Stimulated activated effector memory CD8-positive, alpha-beta T cell treated with anti-CD3 and anti-CD28 coated beads, Interleukin-12 subunit alpha, Interleukin-12 subunit beta, amount 100 ng/mL, for 72 hours (primary cell): ENCODE measurements around the gene UBE2Q2.
"Not testable (repeated sequence)": the region's sequence is repeated elsewhere in the genome, so short reads cannot be mapped to it uniquely, and the experiment has no call there.

ENCODE experiments used
- ATAC-seq: fragments of 150-1000 bp; cut with Tn5 transposase; 2 replicates; pipeline ENCODE4 v1.10.0; 2021
- DNase-seq, 2 donors: peaks; one replicate each; pipeline ENCODE4 v3.0.0; 2021 to 2022; ENCODE audit warnings: low spot score in 2 of 2
- H3K27ac Mint-ChIP-seq: one replicate; pipeline ENCODE4 v1.8.0; 2022; ENCODE audit warnings: mild to moderate bottlenecking, mixed read lengths
- H3K36me3 Mint-ChIP-seq: one replicate; pipeline ENCODE4 v1.8.0; 2022; ENCODE audit warnings: mild to moderate bottlenecking, mixed read lengths
- H3K4me1 Mint-ChIP-seq: one replicate; pipeline ENCODE4 v1.8.0; 2022; ENCODE audit warnings: mixed read lengths
- H3K4me3 Mint-ChIP-seq: one replicate; pipeline ENCODE4 v1.8.0; 2022; ENCODE audit warnings: mild to moderate bottlenecking, mixed read lengths
- H3K9me3 Mint-ChIP-seq: one replicate; pipeline ENCODE4 v1.8.0; 2022; ENCODE audit warnings: mixed read lengths

The UBE2Q2 gene

GRCh38 chr15:75842722-75843677 lies at the start of gene UBE2Q2:
Gene UBE2Q2, plus strand, starts transcription at chr15:75843447. Its CDS starts 220 bp downstream, at chr15:75843667.
- H3K36me3 Mint-ChIP-seq: peaks cover 23% of the 10 kb centered on the region
- DNase-seq (peak; percentile 53 to 85), ATAC-seq (peak; percentile 80)
- H3K9me3 Mint-ChIP-seq: no peaks in the 10 kb centered on the region
- peaks cover 24% of the 10 kb centered on the region for H3K4me1 Mint-ChIP-seq
- H3K4me3 Mint-ChIP-seq: peak within 1 kb of the TSS; percentile 91
- peak within 1 kb of the TSS; percentile 90 for H3K27ac Mint-ChIP-seq

DNA sequence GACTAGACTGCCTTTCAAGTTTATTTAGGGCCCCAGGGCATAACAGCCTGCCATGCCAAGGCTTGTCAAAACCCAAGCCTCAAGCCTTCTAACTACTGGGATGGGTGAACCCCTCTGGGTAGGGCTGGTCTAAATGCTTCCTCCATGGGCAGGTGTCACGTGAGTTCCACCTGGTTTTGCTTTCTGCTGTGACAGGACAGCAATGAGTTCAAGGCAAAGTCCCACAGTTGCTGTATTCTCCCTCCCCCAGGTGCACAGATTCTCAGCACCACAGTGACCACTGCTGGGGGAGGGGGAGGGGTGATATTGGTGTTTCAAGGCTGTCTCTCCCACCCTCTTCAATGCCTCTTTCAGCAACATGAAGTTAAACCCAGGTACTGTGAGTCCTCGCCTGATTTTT lies 46.9 kb upstream of the UBE2Q2 start:
- Mint-ChIP-seq H3K4me1 (peaks cover 2% of the 10 kb centered on the region), H3K9me3 (no peaks in the 10 kb centered on the region), H3K27ac (no peak overlapping the region), H3K36me3 (no peaks in the 10 kb centered on the region), H3K4me3 (no peak overlapping the region)
- ATAC-seq (no peak), DNase-seq (no peak)

GRCh38 chr15:75797146-75797545 lies 46.1 kb upstream of the UBE2Q2 start:
- not testable (repeated sequence) for ATAC-seq, H3K36me3 Mint-ChIP-seq, H3K9me3 Mint-ChIP-seq, DNase-seq, H3K27ac Mint-ChIP-seq, H3K4me3 Mint-ChIP-seq
- peaks cover 10% of the 10 kb centered on the region for H3K4me1 Mint-ChIP-seq

DNA sequence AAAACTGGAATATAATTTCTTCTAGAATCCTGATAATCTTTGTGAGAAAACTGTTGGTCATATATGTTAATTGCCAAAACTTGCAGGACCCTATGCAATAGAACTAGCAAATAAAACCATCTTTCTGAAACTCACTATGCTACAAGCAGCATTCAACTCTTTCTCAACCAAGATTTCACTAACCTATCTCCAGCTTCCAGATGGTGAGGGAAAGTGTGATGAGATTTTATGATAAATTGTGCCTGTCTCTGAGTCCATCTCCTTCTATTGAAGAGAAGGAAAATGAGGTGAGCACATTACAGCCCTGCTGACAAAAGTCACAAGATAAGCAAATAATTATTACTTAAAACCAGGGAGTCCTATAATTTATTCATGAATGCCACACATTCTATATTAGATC lies 44.1 kb upstream of the UBE2Q2 start:
- Mint-ChIP-seq H3K36me3 (no peaks in the 10 kb centered on the region), H3K9me3 (no peaks in the 10 kb centered on the region), H3K4me1 (peaks cover 11% of the 10 kb centered on the region), H3K4me3 (no peak overlapping the region), H3K27ac (no peak overlapping the region)
- ATAC-seq (no peak), DNase-seq (no peak)

DNA sequence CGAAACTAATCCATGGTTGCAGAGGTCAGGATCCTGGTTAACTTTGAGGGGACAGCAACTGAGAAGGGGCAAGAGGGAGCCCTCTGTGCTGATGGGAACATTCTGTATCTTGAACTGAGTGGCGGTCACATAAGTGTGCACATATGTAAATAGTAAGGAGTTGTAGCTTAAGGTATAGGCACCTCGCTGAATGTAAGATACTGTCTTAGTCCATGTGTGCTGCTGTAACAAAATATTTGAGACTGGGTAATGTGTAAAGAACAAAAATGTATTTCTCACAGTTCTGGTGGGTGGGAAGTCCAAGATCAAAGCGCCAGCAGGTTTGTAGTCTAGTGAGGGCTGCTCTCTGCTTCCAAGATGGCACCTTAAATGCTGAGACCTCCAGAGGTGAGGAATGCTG lies 42.8 kb upstream of the UBE2Q2 start:
- H3K4me1 Mint-ChIP-seq: peaks cover 11% of the 10 kb centered on the region
- DNase-seq, H3K4me3 Mint-ChIP-seq, H3K36me3 Mint-ChIP-seq, H3K27ac Mint-ChIP-seq, ATAC-seq, H3K9me3 Mint-ChIP-seq: not testable (repeated sequence)

GRCh38 chr15:75801859-75802593 lies 41.2 kb upstream of the UBE2Q2 start:
- no peak overlapping the region for H3K27ac Mint-ChIP-seq
- DNase-seq (peak; percentile 75 to 89), ATAC-seq (peak; percentile 99)
- H3K4me1 Mint-ChIP-seq: peaks cover 11% of the 10 kb centered on the region
- peak overlapping the region; percentile 16 for H3K4me3 Mint-ChIP-seq
- no peaks in the 10 kb centered on the region for H3K36me3 Mint-ChIP-seq
- no peaks in the 10 kb centered on the region for H3K9me3 Mint-ChIP-seq

GRCh38 chr15:75807486-75807885 lies 35.8 kb upstream of the UBE2Q2 start:
- H3K36me3 Mint-ChIP-seq, H3K27ac Mint-ChIP-seq, DNase-seq, H3K9me3 Mint-ChIP-seq, H3K4me1 Mint-ChIP-seq, H3K4me3 Mint-ChIP-seq: not testable (repeated sequence)
- ATAC-seq: peak; percentile 61

- DNase-seq, H3K4me3 Mint-ChIP-seq, H3K27ac Mint-ChIP-seq, H3K9me3 Mint-ChIP-seq, H3K36me3 Mint-ChIP-seq, H3K4me1 Mint-ChIP-seq: not testable (repeated sequence)
- ATAC-seq: peak; percentile 75
These were observed 35.2 kb upstream of the UBE2Q2 start for GRCh38 chr15:75808009-75808408.

GRCh38 chr15:75808563-75808962 lies 34.7 kb upstream of the UBE2Q2 start:
- Mint-ChIP-seq H3K27ac (no peak overlapping the region), H3K9me3 (no peaks in the 10 kb centered on the region), H3K4me3 (no peak overlapping the region), H3K36me3 (no peaks in the 10 kb centered on the region), H3K4me1 (no peaks in the 10 kb centered on the region)
- DNase-seq (no peak), ATAC-seq (no peak)

DNA sequence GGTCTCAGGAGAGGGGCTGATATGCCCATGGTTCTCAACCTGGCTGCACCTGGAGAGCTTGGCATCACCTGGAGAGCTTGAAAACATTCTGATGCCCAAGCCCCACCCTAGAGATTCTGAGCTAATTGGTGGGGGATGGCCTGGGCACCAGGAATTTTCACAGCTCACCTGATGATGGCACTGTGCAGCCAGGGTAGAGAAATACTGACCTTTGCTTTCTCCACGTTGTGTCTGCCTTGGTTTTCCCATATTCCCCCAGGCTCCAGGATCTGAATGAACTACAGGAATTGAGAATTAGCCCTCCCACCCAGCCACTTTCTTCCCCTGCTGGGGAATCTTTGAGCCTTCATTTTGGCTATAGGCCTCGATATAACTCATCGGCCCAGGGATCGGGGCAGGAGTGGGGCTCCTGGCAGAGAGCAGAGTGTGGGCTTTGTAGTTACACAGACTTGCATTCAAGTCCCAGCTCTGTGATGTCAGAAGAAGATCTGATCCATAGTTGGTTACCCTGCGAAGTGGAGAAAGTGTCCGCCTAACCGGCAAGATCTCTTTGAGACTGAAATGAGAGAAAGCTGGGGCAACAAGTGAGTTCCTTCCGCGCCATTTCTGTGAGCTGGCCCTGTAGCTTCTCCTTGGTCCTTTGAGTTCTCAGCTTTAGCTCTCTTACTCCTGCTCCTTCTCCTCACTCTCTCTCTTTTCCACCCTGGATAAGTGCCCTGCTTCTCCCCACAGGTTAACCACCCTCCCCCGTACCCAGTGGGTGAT lies 33.1 kb upstream of the UBE2Q2 start:
- Mint-ChIP-seq H3K4me1 (no peaks in the 10 kb centered on the region), H3K27ac (no peak overlapping the region), H3K36me3 (no peaks in the 10 kb centered on the region), H3K4me3 (no peak overlapping the region), H3K9me3 (no peaks in the 10 kb centered on the region)
- no peak for DNase-seq
- ATAC-seq: peak; percentile 47

DNA sequence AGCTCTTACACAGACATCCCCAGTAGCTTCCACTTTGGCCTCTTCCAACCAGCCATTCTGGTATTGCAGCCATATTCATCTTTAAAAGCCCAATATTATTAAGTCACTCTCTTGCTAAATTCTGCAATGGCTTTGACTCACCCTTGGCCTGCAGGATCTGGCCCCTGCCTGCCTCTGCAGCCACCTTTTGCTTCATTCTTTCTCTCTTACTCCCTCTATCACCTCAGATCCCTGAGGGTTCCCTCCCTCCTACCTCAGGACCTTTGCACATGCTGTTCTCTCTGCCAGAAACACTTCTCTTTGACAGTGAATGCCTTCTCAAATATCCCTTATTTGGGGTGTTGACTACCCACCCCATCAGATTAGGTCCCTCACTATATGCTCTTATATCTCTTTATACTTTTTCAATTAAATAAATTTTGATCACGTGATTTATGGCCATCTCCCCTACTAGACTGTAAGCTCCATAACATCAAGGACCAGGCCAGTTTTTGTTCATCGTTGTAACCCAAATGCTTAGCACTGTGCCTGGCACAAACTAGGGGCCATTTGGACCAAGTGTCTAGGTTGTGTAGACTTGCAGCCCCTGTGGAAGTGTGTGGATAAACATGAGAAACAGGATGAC lies 32.3 kb upstream of the UBE2Q2 start:
- DNase-seq (no peak), ATAC-seq (no peak)
- Mint-ChIP-seq H3K9me3 (no peaks in the 10 kb centered on the region), H3K4me1 (peaks cover 2% of the 10 kb centered on the region), H3K27ac (no peak overlapping the region), H3K4me3 (no peak overlapping the region), H3K36me3 (no peaks in the 10 kb centered on the region)

DNA sequence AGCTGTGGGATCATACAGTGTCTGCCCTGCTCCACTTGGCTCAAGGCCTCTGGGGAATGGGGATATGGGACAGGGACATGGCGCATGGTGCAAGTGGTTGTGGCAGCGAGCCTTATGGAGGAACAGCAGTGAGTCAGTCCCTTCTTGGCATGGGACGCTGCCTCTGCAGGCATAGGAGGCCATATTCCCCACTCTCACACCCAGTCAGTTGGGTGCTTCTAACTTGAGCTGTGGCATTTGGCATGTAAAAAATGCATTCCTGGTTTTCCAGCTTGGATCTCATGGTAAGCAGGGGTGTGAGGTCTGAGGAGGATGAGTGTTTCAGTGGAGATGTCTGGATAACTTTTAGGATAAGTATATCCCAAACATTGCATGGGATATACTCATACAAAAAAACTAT lies 31.6 kb upstream of the UBE2Q2 start:
- H3K9me3 Mint-ChIP-seq: no peaks in the 10 kb centered on the region
- ATAC-seq (no peak), DNase-seq (no peak)
- no peak overlapping the region for H3K4me3 Mint-ChIP-seq
- peaks cover 6% of the 10 kb centered on the region for H3K4me1 Mint-ChIP-seq
- no peak overlapping the region for H3K27ac Mint-ChIP-seq
- no peaks in the 10 kb centered on the region for H3K36me3 Mint-ChIP-seq

DNA sequence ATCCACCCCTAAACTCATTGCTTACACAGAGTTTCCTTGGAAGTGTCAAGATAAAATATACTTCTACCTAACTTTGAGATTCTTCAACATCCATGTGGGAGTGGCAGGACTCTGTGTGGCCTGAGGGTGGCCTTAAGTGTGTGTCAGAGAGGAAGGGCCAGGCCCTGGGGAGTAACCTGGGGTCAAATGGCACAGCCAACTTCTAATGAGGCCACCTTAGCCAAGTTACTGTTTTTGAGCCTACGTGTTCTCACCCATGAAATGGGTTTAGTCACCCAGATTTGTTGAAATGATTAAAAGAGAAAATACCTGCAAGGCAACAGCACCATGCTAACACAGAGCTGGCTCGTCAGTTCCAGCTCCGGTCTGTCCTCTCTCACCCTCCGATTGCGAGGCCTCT lies 28.5 kb upstream of the UBE2Q2 start:
- Mint-ChIP-seq H3K4me1 (peaks cover 6% of the 10 kb centered on the region), H3K36me3 (no peaks in the 10 kb centered on the region), H3K4me3 (no peak overlapping the region), H3K9me3 (no peaks in the 10 kb centered on the region), H3K27ac (no peak overlapping the region)
- no peak for ATAC-seq
- no peak for DNase-seq

DNA sequence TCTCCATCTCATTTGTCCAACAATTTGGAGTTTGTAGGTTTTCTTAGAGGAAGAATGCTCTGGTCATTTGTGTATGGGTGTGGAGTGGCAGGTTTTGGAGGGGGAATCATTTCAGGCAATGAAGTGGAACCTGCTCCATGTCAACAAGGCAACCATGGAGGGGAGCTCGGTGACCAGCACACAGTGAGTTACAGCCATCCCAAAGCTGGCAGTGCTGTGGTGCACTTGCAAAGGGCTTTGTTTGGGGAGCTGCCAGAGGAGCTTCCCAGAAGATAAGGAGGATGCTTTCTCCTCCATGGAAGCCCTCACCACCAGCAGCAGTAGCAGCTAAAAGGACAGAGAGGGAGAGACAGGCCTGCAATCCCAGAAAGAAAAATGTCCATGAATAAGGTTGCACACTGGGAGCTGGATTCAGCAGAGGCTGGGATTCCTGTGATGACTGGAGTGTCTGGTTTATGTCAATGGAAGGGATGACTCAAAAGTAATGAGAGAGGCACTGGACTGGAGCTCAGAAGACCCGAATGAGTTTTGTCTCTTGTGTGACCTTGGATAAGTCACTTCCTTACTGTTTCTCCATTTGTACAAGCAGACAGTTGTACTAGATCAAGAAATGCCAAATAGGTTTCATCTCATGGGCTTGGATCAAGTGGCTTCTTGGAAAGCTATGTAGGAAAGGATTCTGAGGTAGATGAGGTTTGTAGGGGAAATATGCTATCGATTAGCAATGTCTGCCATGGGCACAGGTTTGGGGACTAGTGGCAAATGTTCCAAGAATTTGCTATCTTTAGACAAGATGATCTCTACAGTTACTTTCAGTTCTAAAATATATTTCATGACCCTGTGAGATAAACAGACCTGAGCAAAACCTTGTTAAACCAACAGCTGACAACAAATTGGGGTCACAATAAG lies 27.2 kb upstream of the UBE2Q2 start:
- ATAC-seq: no peak
- H3K9me3 Mint-ChIP-seq: no peaks in the 10 kb centered on the region
- H3K4me1 Mint-ChIP-seq: peaks cover 6% of the 10 kb centered on the region
- H3K36me3 Mint-ChIP-seq: no peaks in the 10 kb centered on the region
- no peak for DNase-seq
- no peak overlapping the region for H3K27ac Mint-ChIP-seq
- no peak overlapping the region for H3K4me3 Mint-ChIP-seq
